Lung (tissue), 12 donors: ENCODE results near the gene CRAMP1. TPM values are rescaled to one million over a fixed set of nuclear protein-coding genes. Genes with fewer than 3 reads are reported as not detected.

Experiments used
- ATAC-seq: fragments of 200-7000 bp; cut with Tn5 transposase; one replicate; pipeline ENCODE4 v1.9.1; 2020; ENCODE audit warnings: moderate number of reproducible peaks; ENCODE audit not compliant: insufficient read depth, low FRiP score
- DNase-seq, 3 donors: peaks; one replicate each; pipeline ENCODE4 v3.0.0-alpha.2; 2013 to 2017
- H3K27ac ChIP-seq, 2 donors: one replicate each; pipeline ENCODE4 v1.5.1; 2013; ENCODE audit warnings: mild to moderate bottlenecking in 2 of 2, moderate library complexity in 2 of 2, control low read depth in 1 of 2, inconsistent platforms in 1 of 2, low read depth in 1 of 2, low read length in 1 of 2
- H3K27me3 ChIP-seq, 3 donors: one replicate each; pipeline ENCODE4 v1.5.1; 2013; ENCODE audit warnings: low read length in 2 of 3; ENCODE audit not compliant: control insufficient read depth in 3 of 3, insufficient read depth in 3 of 3
- H3K36me3 ChIP-seq, 4 donors: one replicate each; pipeline ENCODE4 v1.5.1; 2013; ENCODE audit warnings: low read length in 4 of 4, mild to moderate bottlenecking in 1 of 4, moderate library complexity in 1 of 4; ENCODE audit not compliant: control insufficient read depth in 4 of 4, insufficient read depth in 4 of 4
- H3K4me1 ChIP-seq, 5 donors: one replicate each; pipeline ENCODE4 v1.5.1; 2013; ENCODE audit warnings: low read length in 5 of 5, mild to moderate bottlenecking in 2 of 5, moderate library complexity in 1 of 5; ENCODE audit not compliant: control insufficient read depth in 5 of 5, insufficient read depth in 5 of 5
- H3K4me3 ChIP-seq: one replicate; pipeline ENCODE4 v1.5.1; 2013; ENCODE audit warnings: mild to moderate bottlenecking, control low read depth, moderate library complexity
- H3K9ac ChIP-seq, 2 donors: one replicate each; pipeline ENCODE4 v1.5.1; 2013; ENCODE audit warnings: low read length in 2 of 2, control low read depth in 1 of 2; ENCODE audit not compliant: insufficient read depth in 1 of 2
- H3K9me3 ChIP-seq, 4 donors: one replicate each; pipeline ENCODE4 v1.5.1; 2013; ENCODE audit warnings: low read length in 3 of 4, mild to moderate bottlenecking in 1 of 4, moderate library complexity in 1 of 4; ENCODE audit not compliant: control insufficient read depth in 4 of 4, insufficient read depth in 3 of 4
- WGBS, 2 donors: extraction: QIAGEN DNeasy Blood & Tissue Kit; methylation state at CpG; one replicate each; pipeline ENCODE4 v1.1.7; 2013; 5-methylcytosine and 5-hydroxymethylcytosine counted together
- polyA plus RNA-seq, 2 donors: library from polyadenylated mRNA; stranded (reverse); fragments of 200-250 nt; gene quantifications; one replicate each; pipeline ENCODE4 v1.2.1, GENCODE V29; 2013
- total RNA-seq, 2 donors: library from RNA; depleted of rRNA in 1 of 2; stranded (reverse); fragments of >200 nt in 1 of 2; gene quantifications; one replicate each; pipeline ENCODE4 v1.2.1, GENCODE V29; 2014 to 2021
- TF ChIP-seq, protein P1 (sequence below): IDR thresholded peaks from 2 replicates; pipeline ENCODE4 v1.5.1; 2012; ENCODE audit warnings: mild to moderate bottlenecking; ENCODE audit errors: control extremely low read depth, extremely low read depth
- donor health status: control.
- donor health status: control.
- donor health status: Bipolar disorder and iron deficiency.
- donor health status: healthy.
- donor health status: DM: yes; HTN: yes; CAD: no.

The CRAMP1 gene
- total and polyA plus RNA-seq, 4 donors: 6.6 to 20.4 (median 12.5) TPM

DNA sequence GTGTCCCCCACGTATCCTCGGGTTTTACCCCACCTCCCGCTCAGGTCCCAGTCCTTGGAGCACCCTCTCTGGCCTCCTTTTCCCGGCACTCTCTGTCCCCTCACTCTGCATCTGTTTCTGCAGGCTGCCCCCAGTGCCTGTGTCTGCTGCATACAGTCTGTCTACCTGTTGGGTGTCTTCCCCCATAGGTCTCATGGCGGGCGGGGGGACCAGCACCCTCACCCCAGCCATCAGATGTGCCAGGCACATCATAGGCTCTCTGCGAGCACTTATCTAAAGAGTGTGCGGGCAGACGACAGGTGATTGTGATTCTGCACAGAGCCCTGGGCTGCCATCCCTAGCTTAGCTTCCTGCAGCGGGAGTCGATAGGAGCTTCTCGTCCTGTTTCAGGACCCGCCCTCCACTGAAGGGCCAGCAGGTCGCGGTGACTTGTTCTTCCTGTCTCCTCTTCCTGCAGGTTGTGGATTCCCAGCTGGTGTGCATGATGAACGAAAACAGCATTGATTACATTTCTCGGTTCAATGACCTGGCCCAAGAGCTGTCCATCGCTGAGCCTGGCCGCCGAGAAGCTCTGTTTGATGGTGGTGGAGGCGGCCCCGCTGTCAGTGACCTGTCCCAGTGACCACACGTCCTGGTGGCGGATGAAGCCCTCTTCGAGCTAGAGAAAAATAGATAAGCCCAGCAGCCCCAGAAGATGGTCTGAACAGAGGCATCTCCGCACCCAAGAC lies 61.4 kb downstream of the CRAMP1 start:
- no peak for DNase-seq
- TF ChIP-seq, protein P1, sequence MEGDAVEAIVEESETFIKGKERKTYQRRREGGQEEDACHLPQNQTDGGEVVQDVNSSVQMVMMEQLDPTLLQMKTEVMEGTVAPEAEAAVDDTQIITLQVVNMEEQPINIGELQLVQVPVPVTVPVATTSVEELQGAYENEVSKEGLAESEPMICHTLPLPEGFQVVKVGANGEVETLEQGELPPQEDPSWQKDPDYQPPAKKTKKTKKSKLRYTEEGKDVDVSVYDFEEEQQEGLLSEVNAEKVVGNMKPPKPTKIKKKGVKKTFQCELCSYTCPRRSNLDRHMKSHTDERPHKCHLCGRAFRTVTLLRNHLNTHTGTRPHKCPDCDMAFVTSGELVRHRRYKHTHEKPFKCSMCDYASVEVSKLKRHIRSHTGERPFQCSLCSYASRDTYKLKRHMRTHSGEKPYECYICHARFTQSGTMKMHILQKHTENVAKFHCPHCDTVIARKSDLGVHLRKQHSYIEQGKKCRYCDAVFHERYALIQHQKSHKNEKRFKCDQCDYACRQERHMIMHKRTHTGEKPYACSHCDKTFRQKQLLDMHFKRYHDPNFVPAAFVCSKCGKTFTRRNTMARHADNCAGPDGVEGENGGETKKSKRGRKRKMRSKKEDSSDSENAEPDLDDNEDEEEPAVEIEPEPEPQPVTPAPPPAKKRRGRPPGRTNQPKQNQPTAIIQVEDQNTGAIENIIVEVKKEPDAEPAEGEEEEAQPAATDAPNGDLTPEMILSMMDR: no peak
- Histone ChIP-seq H3K9me3 (no peaks in the 10 kb centered on the region), H3K27ac (no peak overlapping the region), H3K4me1 (peaks cover 0 to under 1% (median 0%) of the 10 kb centered on the region in 5 donors), H3K4me3 (no peak overlapping the region), H3K36me3 (peaks cover 13 to 64% (median 56%) of the 10 kb centered on the region in 4 donors), H3K9ac (no peak overlapping the region), H3K27me3 (no peaks in the 10 kb centered on the region)
- WGBS, 2 donors: 92 to 94% methylated on average over 26 of the region's 26 CpGs
- no peak for ATAC-seq

DNA sequence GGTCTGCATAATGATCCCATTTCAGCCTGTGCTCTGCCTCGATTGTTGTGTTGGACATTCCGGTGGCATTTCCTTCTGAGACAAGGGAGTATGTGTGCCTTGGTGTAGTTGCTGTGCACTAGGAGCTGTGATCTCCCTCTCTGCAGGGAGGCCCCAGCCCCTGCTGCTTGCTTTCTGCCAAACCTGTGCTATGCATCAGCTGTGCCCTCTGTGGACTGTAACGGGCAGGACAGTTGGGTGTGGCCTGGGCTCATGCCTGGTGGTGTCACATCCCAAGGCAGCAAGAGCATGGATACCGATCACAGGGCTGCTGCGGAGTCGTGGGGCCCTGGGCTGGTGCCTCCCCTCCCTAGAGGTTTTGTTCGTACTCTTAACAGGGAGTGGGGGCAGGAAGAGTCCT lies 62.1 kb downstream of the CRAMP1 start:
- Histone ChIP-seq H3K27me3 (no peaks in the 10 kb centered on the region), H3K27ac (no peak overlapping the region), H3K4me3 (no peak overlapping the region), H3K9ac (no peak overlapping the region), H3K36me3 (peaks cover 8 to 58% (median 50%) of the 10 kb centered on the region in 4 donors), H3K4me1 (peaks cover 0 to 7% (median 0%) of the 10 kb centered on the region in 5 donors), H3K9me3 (no peaks in the 10 kb centered on the region)
- ATAC-seq (no peak), DNase-seq (no peak)
- TF ChIP-seq, protein P1: no peak
- 87 to 94% methylated on average over 7 of the region's 7 CpGs for WGBS, 2 donors

DNA sequence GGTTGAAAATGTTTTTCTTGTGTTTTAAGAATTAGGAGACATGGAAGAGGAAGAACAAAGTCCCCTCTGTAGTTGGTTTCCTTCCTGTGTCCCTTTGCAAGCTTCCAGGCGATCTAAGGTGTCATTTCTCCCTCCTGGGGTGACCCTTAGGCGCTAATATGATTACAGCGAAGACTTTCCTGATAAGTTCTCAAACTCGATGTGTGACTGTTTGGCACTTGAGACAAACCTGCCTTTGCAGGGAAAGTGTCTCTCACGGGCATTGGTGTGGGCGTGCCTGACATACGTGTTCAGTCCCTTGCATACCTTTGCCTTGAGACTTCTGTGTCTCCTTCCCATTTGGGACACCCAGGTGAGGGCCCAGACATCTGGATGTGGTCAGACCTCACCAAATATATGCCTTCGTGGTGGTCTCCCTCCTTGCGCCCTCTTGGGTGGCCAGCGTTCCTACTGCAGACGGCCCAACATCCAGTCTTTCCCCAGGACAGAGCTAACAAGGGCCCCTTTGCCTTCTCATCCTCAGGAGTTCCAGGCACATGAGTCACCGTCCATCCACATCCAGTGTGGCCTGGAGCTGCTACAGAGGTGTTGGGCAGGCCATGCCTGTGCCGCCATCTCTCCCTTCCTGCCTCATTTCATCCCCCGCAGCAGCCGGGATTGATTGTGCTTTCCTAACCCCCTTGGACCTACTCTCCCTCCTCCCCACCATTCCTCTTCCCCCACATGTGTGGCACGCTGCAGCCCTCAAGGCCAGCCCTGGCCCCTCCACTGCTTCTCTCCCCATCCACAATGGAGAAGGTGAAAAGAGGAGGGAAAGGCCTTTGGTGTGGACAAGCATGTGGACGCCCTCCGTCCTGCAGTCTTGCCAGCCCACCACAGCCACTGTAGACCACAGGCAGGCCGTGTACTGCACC lies 62.8 kb downstream of the CRAMP1 start:
- H3K36me3 ChIP-seq: peaks cover 4 to 55% (median 47%) of the 10 kb centered on the region in 4 donors
- TF ChIP-seq, protein P1: no peak
- no peak for ATAC-seq

More for the DNA sequence above, 62.8 kb downstream of the CRAMP1 start:
- no peaks in the 10 kb centered on the region for H3K27me3 ChIP-seq
- H3K4me3 ChIP-seq: no peak overlapping the region
- H3K9ac ChIP-seq: no peak overlapping the region
- no peaks in the 10 kb centered on the region for H3K9me3 ChIP-seq
- 91 to 93% methylated on average over 19 of the region's 19 CpGs for WGBS, 2 donors
- DNase-seq: no peak
- peaks cover 0 to 11% (median 4%) of the 10 kb centered on the region in 5 donors for H3K4me1 ChIP-seq
- no peak overlapping the region for H3K27ac ChIP-seq
